GM19328 (cell line): ENCODE data around the gene LMX1B.

Source experiments
- ATAC-seq: cut with Tn5 transposase; IDR thresholded peaks from one replicate; pipeline ENCODE4 v1.9.1; 2021; ENCODE audit warnings: mild to moderate bottlenecking, moderate library complexity; ENCODE audit not compliant: unreplicated experiment

Gene LMX1B

DNA sequence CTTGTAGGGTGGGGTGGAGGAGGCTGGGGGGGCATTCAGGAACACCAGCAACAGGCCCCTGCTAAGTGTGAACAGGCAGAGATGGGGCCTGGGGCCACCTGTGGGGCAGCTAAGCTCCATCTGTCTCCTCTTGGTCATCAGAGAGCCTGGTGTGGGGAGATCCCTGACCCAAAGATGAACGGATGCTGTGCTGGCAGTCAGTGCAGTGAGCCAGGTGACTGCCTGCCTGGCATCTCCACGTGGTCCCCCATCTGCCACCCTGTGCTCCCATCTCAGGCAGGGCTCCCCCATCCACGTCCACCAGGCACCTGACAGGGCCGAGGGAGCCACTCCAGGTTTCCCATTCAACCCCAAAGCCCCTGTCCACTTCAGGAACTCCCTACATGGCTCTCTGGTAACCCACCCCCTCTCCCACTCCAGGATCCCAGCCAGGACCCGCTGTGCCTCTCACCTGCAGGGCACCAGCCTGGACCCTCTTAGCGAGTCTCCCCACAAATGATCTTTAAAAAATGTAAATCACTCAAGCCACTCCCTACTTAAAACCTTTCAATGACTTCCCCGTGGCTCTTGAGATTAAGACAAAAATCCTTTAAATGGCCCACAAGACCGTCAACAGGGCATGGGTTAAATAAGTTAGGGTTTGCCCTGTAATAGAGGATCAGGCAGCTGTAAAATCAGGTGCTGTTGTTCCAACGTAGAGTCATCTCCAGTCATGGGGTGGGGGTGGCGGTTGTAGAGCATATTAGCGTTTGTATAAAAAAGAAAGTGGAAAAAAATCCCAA lies 60.8 kb downstream of the LMX1B start:
- no peak for ATAC-seq

DNA sequence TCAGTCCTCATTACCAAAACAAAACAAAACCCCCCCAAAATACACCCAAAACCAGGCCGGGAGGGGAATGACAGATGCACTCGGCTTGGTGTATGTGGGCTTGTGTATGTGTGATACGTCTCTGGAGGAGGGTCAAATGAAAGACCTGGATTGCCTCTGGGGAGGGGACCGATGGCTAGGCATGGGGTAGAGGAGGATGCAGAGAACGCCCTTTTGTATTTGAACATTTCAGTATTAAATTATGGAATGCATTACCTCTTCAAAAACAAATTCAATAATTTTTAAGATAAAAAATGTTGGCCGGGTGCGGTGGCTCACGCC lies 61.4 kb downstream of the LMX1B start:
- no peak for ATAC-seq

DNA sequence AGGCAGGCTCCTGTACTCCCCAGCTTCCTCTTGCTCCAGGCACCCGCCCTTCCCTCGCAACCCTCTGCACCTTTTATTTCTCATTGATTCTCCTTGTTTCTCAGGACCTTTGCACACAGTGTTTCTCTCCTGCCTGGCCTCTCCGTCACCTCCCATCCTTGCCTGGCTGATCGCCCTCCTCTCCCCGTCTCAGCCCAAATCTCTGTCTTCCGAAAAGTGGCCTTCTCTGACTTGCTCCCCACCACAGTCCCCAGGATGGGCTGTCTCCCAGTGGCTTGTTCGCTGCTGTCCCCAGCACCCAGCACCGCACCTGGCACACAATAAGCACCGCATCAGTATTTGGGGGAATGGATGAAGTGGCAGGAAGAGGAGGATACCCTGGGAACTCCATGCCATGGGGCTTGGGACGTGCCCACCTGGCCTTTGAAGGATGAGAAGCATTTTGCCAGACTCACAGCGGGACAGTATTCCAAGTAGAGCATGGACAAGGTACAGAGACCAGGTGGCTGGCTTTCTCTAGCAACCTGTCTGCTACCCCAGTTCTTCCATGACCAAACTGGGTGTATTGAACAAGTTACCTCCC lies 62.5 kb downstream of the LMX1B start:
- ATAC-seq, result no peak

DNA sequence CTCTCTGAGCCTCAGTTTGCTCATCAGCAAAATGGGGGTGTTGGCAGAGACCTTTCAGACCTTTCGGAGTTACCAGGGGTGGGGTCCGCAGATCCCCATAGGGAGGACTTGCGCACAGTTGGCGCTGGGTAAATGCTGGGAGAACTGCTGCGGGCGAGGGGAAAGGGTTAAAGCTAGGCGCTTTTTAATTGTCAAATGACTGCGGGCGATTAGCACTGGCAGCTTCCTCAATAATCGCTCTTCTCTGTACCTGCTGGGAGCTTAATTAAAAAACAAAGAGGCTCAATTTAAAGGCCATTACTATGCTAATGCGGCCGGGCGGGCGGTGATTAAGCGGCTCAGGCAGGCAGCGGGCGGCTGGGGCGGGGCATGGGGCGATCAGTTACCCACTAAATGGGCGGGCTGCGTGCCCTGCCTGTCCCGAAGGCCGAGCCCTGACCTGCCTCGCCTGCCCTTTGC lies 63.0 kb downstream of the LMX1B start:
- ATAC-seq, result no peak

DNA sequence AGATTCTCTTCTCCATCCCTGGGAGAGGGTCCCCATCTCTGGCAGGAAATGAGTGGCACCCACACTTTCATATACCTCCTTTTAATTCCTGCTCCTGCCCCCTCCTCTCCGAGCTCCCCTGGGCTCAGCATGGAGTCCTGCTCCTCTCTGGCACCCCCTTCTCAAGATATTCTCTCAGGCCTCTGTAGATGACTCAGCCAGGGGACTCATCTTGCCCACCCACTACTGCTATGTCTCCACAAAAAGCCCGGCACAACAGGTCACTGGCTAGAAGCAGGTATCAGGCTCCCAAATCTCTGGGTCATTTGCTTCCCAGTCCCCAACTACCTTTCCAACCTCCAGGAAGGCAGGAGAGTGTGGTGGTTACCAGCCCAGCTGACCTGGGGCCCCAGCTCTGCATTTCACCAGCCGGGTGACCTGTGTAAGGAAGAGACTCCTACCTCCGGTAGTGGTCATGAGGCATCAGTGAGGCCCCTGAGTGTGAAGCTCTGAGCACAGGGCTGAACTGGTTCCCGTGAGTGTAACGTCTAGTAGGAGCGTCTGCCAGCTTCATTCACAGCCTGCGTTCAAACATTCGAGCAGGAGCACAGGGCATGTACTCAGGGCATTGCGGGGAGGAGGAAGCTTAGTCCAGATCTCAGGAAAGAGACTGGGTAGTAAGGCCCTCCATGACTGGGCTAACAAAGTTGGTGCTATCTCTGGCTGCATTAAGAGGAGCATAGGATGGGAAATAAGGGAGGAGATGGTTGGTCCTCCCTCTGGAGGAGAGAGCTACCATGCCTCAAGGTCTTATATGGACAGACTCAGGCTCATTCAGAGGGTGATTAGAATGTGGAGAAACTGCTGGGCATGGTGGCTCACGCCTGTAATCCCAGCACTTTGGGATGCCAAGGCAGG lies 63.7 kb downstream of the LMX1B start:
- no peak for ATAC-seq

DNA sequence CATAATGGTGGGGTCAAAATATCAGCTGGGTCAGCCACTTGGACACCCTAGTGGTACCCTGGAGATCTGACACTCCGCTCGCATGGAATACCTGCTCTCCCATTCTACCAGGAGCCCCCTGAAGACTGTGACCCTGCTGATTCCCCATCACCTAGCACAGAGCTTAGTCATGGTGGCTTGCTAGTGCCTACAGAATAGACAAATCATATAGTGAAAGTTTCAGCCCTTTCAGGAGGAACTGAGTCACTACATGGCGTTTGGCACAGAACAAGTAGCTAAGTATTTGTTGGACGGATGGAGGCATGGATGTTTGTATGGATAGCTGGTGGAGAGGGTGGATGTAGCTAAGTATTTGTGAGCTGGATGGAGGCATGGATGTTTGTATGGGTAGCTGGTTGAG lies 65.3 kb downstream of the LMX1B start:
- no peak for ATAC-seq

DNA sequence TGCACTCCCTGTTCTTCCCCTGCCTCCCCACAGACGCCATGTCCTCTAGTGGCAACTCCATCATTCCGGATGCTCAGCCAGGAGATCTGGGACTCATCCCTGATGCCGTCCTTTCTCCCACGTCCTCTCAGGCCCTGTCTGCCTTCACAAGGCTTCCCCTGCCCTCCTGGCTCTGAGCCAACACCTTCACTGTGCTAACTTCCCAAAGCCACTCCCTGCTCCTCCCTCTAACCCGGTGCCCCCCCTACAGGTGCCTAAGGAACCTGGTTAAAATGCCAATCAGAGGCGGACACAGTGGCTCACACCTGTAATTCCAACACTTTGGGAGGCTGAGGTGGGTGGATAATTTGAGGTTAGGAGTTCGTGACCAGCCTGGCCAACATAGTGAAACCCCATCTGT lies 67.6 kb downstream of the LMX1B start:
- no peak for ATAC-seq

DNA sequence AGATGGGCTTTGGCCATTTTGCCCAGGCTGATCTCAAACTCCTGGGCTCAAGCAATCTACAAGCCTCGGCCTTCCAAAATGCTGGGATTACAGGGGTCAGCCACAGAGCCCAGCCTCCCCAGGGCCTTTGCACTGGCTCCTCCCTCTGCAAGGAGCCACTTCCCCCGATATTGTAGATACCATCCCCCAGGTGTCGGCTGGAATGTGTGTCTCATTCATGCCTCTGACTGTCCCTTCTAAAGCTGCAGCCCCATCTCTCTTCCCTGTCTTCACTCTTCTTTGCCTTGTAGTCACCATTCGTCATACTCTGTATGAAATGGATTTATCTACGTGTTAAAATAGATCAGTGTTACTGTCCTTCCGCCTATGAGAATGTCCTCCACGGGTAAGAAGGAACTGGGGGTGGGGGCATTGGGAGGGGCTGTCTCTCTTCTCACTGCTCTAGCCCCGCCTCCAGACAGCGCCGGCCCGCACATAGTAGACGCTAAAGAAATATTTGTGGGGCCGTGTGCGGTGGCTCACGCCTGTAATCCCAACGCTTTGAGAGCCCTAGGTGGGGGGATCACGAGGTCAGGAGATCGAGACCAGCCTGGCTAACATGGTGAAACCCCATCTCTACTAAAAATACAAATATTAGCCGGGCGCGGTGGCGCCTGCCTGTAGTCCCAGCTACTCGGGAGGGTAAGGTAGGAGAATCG lies 68.5 kb downstream of the LMX1B start:
- no peak for ATAC-seq

DNA sequence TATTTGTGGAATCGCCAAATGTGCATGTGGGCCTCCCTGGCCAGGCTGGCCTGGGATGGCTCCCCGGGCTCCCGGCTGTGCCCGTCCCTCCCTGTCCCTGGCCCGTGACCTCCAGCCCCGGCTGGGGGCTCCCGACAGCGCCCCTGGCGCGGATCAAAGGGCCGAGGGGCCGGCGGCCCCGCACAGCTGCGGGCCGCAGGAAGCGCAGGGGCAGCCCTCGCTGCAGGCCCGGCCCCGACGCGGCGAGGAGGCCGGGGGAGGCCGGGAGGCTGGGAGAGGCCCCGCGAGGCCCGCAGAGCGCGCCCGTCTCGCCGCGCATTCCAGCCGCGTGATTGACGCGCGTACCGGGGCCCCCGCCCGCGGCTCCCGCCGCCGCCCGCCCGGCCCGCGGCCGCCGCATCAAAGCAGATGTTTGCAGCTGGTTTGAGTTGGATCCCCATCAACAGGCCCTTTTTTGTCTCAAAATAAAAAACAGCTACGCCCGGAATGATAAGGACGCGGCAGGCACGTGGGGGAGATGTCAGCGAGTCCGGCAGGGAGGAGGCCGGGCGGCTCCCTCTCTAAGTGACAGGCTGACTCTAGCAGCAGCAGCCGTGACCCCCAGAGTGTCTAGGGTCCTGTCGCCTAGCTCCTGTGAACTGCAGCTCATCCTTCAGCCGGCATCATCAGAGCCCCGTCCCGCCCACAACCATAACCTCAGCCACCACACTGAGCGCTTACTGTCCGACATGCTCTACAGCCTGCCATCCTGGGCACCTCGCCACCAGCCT lies 69.4 kb downstream of the LMX1B start:
- no peak for ATAC-seq

DNA sequence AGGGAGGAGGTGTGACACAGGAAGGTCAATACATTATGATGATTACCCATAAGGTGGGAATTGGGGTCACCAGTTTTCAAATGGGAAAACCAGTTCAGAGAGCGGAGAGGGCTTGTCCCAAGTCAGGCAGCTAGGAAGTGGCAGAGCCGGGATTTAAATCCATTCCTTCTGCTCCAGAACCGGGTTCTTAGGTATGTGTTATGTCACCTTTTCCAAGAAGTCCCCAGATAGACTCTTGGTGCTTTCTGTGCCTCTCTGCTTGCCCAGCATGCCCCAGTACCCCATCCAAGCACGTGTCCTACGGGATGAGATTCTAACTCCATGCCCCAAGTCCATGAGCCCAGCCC lies 69.9 kb downstream of the LMX1B start:
- no peak for ATAC-seq

DNA sequence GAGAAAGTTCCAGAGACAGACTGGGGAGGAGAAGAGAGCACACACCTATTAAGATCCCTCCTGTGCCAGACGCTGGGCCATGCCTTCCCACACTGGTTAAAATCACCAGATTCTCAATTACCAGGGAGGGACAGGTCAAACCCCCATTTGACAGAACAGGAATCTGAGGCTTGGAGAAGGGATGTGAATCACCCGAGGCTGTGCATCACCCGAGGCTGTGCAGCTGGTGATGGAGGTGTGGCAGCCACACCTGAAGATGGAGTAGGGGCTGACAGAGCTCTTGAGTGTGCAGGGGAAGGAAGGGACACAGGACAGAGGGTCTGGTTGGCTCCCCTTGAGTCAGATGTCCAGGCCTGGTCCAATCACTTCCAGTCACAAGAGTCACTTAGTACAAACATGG lies 70.6 kb downstream of the LMX1B start:
- ATAC-seq, result no peak

DNA sequence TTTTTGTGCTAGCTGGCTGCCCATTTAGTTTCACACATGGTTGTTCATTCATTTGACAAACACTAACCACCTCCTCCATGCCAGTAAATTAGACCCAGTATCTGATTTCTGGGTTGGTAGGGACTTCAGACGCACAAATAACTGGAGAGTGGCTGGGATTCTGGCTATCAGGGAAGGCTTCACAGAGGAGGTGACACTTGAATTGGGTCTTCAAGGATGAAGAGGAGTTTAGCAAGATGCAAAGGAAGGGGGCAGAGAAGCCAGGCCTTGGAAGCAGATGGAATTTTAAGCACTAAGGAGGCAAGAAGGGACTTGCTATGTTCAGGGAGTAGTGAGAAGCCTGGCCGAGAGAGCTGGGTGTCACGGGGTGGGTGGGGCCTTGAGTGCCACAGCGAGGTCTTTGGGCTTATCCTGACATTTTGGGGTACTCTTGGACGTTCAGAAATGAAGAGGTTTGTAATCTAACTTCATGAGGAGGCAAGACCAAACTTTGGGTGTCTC lies 71.3 kb downstream of the LMX1B start:
- no peak for ATAC-seq

DNA sequence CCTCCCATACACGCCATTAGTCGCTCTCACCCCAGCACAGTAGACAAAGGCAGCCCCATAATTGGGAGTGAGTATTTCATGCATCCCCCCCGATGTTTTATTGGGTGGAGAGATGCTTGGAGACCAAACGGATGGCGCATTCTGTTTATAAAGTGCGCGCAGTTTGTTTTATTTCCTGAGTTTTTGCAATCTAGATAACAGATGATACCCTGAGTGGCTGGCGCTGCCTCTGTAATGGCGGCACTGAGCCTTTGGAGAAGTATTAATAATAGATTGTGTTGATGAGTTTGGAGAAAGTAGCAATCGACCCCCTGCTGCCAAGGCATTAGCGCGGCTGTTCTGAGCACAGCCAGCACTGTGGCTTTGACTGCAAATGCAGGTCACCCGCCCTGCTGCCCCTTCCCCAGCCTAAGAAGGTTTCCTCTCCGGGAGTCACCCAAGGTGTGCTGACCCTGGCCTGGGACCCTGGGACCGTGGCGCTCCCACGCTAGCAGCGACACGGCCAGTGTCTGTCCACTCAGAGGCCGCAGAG lies 74.3 kb downstream of the LMX1B start:
- ATAC-seq, result no peak

DNA sequence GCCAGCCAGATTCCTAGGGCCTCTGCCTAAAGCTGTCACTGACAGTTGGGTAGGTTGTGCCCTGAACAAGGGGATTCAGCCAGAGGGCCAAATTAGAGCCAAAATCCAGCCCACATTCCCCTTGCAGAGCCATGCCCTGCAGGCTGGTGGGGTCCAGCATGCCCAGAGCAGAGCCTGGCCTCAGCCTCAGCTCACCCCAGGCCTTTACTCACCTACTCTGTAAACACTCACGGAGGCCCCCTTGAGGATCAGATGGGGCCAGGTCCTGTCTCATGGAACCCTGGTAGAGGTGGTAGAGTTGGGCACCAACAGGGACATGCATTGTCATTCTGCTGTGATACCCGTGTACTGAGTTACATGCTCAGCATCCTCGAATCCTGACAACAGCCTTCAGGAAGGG lies 74.9 kb downstream of the LMX1B start:
- no peak for ATAC-seq

DNA sequence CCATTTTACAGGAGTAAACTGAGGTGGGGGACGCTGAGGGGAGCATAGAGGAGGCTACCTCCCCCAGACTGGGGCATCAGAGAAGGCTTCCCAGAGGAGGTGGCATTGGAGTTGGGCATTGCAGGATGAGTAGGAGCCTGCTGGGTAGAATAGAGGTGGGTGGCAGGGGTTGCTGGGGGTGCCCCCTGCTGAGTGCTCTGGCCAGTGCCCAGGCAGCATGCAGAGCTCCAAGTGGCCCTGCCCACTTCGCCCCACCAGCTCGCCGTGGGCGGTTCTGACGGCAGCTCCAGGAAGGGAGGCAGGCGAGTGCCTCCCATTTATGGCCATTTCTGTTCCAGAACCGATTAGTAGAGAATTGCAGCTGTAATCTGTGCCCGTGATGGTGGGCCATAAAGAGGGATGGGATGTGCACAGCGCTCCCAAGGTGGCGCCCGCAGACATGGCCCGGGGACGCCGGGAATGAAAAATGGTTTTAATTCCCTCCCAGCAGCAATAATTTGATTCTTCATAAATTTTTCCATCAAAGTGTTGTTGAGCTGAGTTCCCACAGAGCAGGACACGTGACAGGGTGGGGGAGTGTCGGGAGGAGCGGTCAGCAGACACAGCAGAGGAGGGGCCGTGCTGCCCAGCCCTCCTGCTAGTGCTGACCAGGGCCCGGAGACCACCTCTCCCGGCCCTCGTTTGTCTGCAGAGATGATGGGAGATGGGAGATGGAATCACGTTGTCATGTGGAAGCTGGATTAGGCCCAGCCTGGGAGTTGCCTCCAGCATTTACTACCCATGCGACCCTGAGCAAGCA lies 75.5 kb downstream of the LMX1B start:
- no peak for ATAC-seq

DNA sequence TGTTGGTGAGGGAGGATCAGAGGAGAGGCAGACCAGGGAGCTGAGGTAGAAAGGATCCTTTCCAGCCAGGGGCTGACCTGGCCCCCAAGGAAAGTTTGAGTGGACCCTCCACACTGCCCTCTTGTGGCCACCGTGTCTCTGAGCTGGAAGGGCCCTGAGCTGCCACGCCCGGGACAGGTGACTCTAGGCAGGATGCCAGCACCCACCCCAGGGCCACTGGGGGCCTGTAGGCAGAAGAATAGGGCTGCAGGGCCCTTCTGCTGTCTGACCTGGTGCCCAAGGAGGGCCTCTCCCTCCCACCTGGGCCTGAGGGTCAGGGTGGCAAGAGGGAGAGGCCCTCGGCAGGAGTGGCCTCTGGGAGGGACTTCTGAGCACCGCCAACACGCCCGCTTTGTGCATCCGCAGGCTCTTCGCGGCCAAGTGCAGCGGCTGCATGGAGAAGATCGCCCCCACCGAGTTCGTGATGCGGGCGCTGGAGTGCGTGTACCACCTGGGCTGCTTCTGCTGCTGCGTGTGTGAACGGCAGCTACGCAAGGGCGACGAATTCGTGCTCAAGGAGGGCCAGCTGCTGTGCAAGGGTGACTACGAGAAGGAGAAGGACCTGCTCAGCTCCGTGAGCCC lies 76.8 kb downstream of the LMX1B start:
- ATAC-seq, result no peak

DNA sequence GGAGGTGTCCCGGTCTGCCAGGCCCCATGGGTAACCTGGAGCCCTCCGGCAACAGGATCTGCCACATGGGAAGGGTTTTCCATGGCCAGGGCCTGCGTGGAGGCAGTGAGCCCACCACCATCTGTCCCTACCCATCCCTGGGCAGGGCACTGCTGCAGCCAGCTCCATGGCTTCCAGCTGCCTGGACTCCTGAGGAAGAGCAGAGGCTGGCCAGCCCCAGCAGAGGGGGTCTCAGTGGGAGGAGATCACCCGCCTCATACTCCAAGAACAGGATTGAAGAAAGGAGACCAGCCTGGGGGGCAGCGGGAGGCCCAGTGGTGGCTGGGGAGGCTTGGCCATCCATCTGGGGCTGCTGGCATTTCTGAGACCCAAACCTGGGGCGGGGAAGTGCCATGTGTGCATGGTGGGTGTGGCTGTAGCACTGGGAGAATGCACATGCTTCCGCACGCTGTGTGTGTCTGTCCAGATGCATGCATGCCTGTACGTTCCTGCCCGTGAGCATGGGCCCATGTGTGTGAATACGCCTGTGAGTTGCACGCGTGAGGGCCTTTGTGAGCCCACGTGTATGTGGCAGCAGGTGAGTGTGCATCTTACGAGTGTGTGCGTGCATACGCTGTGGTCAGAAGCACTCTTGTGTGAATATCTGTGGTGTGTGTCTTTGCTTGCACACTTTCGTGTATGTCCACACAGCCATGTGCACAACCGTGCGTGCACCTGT lies 78.5 kb downstream of the LMX1B start:
- ATAC-seq, result no peak

DNA sequence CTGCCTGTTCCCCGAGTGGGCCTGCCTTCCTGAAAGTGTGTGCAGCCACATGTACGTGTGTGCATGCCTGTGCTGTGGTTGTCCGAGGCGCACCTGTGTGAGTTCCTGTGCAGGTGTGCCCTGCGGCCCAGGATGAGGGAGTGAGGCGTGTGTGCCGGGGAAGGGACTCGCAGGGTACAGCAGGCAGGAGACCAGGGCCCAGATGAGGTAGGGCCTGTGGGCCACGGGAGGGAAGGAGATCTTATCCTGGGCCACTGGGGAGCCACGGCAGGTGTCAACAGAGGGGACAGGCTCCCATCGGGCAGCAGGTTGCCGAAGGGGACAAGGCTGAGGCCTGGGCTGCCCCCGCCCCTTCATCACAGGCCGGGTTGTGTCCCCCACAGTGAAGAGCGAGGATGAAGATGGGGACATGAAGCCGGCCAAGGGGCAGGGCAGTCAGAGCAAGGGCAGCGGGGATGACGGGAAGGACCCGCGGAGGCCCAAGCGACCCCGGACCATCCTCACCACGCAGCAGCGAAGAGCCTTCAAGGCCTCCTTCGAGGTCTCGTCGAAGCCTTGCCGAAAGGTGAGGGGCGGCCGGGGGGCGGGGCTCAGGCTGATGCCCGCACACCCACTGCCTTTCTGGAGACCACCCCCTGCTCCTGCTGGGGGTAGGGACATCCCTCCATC lies 79.2 kb downstream of the LMX1B start:
- ATAC-seq, result no peak
